AG09319 (cell line): ENCODE measurements around the gene SLC18A2.

Source experiments
- DNase-seq: peaks from one replicate; pipeline ENCODE4 v3.0.0-alpha.2; 2010; ENCODE audit warnings: low read depth; ENCODE audit errors: extremely low read depth
- CTCF ChIP-seq: IDR thresholded peaks from 2 replicates; pipeline ENCODE4 v1.5.1; 2011; ENCODE audit warnings: low read depth, mild to moderate bottlenecking, inconsistent platforms, low read length, moderate library complexity

The SLC18A2 gene

DNA sequence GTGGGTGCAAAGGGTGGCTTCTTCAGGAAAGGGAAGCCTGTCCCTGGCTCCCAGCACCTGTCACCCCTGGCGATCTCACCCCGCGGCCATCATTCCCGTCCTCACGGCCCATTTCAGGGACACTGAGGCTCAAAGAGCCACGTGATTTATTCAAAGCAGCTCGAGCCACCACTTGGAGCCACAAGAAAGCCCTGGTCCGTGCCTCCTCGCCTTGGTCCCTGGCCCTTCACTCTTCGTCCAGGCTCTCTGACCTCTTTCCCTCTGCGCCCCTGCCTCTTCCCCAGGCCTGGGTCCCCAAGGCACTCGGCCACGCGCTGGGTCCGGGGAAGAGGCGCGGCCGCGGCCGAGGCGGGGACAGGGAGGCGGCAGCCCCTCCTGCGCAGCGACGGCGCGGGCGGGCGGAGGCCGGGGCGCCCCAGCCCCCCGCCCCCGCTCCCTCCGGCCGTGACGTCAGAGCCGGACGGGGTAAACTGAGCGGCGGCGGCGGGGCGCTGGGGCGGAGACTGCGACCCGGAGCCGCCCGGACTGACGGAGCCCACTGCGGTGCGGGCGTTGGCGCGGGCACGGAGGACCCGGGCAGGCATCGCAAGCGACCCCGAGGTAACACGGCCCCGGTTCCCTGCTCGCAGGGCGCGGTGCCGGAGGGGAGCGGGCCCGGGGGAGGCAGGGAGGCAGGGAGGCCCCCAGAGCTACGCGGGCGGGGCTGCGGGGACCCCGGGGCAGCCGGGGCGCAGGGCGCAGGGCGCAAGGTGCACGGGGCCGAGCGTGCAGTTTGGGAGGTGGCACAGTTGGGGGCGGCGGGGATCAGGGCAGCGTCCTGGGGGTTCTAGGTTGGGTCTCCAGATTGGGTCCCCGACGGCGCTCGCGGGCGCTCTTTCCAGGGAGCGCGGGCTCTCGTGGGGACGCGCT, at the start of gene SLC18A2:
Gene SLC18A2, plus strand, starts transcription at position 494 of the 909 bp plus-strand sequence. CDS start 580 bp downstream, outside the sequence.
- TF ChIP-seq CTCF = no peak

DNA sequence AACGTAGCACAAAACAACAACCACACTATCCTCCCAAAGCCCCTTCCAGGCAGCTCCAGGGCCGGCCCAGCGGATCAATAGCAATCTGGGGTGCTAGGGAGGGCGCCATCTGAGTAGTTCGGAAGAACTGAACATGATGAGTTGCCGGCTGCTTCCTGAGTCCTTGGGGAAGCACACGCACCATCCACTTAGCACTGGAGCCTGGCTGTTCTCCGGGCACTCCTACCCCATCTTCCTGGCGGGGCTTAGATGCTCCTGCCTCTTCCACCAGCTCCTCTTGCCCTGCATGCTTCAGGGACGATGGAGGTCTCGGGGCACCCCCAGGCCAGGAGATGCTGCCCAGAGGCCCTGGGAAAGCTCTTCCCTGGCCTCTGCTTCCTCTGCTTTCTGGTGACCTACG, 43.7 kb upstream of the SLC18A2 start, which contains the start of gene KCNK18:
Gene KCNK18, plus strand, starts transcription at position 301 of the 400 bp plus-strand sequence. Its CDS starts 0 bp downstream, at position 301.
- no peak for DNase-seq
- TF ChIP-seq CTCF = no peak

More for the DNA sequence above, at the start of gene SLC18A2:
- DNase-seq = no peak

- no peak for DNase-seq
- TF ChIP-seq CTCF = no peak
These were observed 42.8 kb upstream of the SLC18A2 start for GRCh38 chr10:117198088-117198487.

DNA sequence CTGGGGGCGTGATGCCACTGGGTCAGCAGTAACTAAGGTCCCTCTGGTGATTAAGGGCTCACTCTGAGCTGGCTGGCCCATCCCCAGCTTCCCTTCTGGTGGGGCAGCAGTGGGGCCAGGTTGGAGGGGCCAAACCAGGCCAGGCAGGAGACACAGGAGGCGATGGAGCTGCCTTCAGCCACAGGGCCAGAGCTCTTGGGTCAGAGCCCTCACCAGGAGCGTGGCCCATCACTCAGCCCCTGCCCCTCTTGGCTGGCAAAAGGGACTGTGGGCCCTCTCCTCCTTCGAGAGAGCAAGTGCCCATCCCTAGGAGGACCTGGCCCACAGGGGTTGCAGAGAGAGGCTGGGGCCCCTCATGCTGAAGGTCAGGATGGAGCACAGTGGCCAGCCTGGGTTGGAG, 39.1 kb upstream of the SLC18A2 start:
- no peak for TF ChIP-seq CTCF
- no peak for DNase-seq

GRCh38 chr10:117204316-117204715, 36.6 kb upstream of the SLC18A2 start:
- TF ChIP-seq CTCF = no peak

GRCh38 chr10:117212176-117212575, 28.7 kb upstream of the SLC18A2 start:
- no peak for DNase-seq
- no peak for TF ChIP-seq CTCF

More at GRCh38 chr10:117204316-117204715, 36.6 kb upstream of the SLC18A2 start:
- no peak for DNase-seq

DNA sequence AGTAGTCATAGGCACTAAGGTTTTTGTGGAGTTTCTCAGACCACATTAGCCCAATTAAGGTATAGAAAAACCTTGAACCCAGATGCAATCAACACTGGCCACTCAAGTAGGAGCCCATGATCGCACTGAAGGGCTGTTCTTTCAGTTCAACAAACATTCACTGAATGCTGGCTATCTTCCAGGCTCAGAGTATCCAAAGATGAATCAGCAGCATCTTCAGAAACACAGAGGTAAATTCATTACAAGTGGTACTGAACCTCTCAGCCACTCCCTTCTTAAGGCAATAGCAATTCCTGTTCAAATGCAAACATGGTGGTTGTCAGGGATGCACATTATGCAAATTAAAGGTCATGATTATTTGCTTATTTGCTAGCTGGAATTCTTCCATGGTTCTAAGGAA, 26.5 kb upstream of the SLC18A2 start:
- no peak for TF ChIP-seq CTCF
- DNase-seq = no peak
